GM21619 (cell line): Measurements from ENCODE around the gene PTK6.

ENCODE experiments used
- ATAC-seq: cut with Tn5 transposase; IDR thresholded peaks from one replicate; pipeline ENCODE4 v1.9.1; 2021; ENCODE audit not compliant: unreplicated experiment

PTK6 gene

DNA sequence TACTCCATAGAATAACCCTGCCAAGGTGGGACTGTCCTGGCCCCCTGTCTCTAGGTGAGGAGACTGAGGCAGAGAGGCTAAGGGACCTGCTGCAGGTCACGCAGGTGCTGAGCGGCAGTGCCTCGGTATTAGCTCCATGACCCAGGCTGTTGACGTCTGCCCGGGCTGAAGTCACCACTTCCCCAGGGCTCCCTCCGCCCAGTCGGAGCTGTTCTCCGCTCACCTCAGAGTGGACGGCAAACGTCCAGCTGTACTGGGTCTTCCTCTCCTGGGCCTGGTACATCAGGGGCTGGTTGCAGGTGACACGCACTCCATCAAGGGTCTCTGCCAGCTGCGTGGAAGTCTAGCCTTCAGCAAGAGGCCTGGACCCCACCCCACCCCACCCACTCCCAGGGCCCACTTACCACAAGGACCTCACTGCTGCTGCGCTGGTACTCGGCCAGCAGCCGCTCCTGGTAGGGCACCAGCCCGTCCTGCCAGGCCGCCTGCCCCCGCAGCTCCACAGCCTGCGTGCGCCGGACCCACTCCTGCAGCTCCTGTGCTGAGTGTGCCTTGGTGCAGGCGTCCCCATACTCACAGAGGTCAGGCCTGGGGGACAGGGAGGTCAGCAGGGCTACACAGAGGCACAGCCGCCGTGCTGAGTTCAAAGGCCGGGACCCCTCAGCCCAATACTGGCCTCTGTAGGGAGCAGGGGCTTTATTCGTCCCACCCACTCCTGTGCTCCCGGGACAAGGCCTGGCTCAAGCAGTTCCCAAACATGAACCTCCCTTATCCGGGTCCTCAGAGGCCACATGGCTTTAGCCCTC lies 33.3 kb upstream of the PTK6 start:
- no peak for ATAC-seq

DNA sequence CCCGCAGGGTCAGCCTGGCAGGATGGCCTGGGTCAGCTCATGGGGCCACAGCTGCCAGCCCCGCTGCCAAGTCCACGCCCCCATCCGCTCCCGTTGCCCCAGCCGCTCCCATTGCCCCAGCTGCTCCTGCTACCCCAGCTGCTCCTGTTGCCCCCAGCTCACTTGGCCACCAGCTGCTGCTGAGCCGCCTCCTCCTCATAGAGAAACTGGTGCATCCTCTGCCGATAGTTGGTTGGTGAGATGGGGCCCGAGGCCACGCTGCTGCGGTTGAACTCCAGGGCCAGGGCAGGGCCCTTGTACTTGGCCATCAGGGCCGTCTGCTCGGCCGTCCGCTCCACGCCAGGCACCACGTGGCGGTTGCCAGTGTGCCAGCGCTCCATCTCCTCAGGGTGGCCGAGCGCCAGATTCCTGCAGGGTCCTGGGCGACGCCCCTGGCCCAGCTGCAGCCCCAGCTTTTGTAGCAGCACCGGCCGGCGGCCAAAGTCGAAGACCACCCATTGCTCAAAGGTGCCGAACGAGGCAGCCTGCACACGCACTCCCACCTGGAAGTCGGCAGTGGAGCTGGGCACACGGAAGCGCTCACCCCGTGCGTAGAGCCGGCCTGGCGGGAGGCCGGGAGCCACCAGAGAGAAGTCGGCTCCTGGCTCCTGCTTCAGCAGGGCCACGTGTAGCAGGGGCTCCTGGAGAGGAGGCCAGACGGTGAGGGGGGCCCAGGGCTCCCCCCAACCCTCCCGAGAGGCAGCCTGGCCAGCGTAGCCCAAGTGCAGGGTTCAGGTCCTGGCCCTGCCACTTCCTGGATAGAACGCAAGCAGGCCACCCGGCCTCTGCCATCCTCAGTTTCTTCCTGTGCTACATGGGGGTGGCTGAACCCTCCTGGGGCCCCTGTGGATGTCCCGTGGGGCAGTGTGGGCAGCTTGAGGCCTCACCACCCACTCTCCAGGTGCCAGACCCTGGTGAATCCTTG lies 32.1 kb upstream of the PTK6 start:
- no peak for ATAC-seq

DNA sequence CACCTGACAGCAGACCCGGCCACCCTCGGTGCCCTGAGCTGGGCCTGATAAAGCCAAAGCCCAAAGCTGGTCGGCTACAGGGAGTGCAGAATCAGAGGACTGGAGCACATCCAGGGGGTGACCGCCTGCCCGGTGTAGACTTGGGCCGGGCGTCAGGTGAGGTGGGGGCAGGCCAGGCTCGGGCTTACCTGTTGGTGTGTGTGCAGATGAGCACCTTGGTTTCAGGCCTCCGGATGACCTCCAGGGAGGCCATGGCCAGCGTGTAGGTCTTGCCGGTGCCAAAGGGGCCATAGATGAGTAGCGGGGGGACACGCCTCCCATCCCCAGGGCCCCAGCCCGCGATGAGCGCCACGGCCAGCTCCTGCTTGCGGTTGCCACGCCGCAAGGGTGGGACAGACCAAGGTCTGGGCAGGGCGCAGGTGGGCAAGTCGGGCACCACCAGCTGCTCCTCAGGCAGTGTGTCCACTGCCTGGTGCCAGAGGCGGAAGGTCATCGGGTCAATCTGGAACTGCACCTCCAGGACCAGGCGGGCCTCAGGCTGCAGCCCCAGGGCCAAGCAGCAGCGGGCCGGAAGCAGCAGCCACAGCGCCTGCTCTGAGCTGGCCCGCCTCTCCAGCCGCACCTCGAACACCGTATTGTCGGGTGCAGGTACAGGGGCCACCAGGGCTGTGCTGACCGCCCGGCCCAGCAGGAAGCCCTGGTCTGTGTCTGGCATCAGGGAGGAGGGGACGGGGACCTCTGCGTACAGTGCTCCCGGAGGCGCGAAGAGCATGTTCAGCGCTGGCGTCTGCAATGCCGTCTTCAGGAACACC lies 31.2 kb upstream of the PTK6 start:
- ATAC-seq, result peak; percentile 2

- peak; percentile 55 for ATAC-seq
These were observed 30.4 kb upstream of the PTK6 start for GRCh38 chr20:63567386-63568169.

DNA sequence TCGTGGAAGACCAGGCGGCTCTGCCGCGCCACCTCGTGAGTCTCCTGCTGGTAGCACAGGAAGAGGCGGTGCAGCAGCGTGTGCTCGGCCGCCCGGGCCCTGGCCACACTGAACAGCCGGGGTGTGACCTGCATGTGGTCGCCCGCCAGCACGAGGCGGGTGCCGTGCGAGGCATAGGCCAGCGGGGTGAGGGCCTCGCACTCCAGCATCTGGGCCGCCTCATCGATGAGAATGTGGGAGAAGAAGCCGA lies 29.9 kb upstream of the PTK6 start:
- ATAC-seq, result no peak

DNA sequence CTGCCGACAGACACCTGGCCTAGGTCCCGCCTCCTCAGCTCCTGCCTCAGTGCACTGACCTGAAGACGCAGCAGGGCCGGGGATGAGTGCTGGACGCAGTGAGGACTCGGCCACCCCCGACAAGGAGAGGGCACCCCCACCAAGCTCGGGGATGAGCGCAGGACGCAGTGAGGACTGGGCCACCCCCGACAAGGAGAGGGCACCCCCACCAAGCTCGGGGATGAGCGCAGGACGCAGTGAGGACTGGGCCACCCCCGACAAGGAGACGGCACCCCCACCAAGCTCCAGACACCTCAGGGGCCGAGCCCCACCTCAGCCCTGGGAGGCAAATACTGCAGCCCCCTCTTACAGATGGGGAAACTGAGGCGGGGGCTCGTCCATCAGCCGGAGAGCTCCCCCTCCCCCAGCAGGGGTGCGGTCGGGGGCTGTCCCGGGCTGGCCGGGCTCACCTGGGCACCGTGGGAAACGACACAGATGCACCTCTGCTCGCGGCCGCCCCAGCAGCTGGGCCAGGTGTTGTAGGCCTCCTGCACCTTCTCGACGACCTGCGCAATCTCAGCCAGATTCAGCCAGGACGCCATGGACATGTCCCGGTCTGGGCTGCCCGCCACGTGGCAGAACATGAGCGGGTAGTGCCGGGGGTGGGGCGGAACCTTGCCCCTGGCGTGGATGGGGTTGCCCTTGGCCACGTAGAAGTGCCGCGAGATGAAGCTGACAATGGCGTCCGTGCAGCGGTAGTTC lies 29.4 kb upstream of the PTK6 start:
- no peak for ATAC-seq

GRCh38 chr20:63565699-63566335 lies 28.6 kb upstream of the PTK6 start:
- ATAC-seq, result no peak

DNA sequence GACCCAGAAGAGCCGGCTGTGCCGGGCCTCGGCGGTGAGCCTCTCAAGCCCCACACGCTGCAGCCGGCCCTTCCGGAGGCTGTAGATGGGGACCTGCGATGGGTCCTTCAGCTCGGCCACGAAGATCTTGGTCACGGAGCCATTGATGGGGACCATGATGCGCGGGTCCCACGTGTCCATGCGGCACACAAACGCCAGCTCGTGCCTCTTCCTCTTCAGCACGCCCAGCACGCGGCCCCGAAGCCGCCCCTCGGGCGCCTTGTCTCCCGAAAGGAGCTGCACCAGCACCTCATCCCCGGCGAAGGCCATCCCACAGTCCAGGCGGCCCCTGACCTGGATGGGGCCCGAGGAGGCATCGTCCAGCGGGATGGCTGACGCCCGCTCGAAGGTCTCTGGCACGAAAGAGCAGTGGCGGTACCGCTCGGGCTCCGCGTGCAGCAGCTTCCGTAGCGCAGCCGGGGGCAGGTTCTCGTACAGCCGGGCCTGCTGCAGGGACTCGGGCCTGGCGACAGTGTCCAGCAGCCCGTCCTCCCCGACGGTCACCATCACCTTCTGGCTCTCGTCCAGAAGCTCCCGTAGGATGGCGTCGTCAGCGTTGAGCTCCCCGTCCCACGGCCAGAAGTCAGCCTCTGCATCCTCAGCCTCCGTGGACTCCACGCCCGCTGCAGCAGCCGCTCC lies 28.0 kb upstream of the PTK6 start:
- ATAC-seq, result no peak

GRCh38 chr20:63564036-63564810 lies 27.0 kb upstream of the PTK6 start:
- ATAC-seq, result no peak

DNA sequence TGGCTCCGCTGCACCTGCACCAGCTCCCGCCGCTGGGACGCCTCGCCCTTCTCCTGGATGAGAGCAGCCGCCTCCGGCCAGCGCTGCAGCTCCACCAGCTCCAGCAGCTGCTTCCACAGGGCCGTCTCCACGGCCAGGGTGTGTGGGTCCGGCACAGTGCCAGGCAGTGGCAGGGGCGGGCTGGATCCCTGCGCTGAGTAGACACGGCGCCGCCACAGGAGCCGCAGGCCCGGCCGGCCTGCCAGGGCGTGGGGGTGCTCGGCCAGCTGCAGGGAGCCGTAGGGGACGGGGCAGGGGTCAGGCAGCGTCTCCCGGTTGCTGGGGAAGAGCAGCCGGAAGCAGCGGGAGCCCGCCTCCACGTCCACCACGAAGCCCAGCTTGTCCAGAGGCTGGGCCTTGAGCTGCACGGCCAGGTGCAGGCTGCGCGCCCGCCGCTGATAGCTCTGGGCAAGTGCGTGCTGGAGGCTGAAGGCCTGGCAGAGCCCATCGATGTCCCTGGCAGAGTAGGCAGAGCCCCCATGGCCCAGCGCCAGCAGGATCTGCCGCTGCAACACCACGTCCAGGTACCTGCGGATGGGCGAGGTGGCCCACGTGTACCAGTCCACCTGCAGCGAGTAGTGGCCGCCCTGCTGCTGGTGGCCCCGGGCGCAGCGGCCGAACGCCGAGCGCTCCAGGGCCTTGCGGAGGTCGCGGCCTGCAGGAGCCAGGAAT lies 26.2 kb upstream of the PTK6 start:
- ATAC-seq, result no peak

DNA sequence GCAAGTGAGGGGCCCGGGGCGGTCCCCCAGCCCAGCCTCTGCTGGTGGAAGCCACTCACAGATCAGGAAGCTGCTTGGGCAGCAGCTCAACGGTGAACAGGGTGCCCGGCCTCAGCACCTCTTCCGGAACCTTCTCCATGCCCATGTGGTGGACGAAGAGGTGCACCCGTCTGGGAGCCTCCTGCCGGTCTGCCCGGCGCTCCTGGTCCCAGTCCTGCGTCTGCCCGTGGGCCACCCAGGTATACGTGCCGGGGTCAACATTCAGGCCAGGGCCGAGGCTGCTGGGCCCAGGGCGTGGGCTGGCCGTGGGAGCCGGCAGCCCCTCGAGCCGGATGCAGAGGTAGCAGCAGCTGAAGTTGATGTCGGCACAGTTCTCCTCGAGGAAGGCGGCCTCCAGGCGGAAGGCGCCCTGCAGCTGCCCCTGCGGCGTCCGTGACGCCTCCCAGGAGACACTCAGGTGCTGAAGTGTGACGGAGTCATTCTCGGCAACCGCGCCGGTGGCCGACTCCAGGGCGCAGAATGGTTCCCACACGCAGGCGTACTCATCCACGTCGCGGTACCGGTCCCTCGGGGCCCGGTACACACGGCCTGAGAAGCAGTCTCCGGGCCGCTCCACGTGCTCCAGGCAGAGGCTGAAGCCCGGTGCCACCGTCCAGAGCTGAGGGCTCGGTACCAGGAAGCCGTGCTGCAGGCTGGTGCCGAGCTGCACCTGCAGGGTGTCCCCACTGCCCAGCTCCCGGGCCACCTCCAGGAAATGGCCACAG lies 25.5 kb upstream of the PTK6 start:
- peak; percentile 41 for ATAC-seq

DNA sequence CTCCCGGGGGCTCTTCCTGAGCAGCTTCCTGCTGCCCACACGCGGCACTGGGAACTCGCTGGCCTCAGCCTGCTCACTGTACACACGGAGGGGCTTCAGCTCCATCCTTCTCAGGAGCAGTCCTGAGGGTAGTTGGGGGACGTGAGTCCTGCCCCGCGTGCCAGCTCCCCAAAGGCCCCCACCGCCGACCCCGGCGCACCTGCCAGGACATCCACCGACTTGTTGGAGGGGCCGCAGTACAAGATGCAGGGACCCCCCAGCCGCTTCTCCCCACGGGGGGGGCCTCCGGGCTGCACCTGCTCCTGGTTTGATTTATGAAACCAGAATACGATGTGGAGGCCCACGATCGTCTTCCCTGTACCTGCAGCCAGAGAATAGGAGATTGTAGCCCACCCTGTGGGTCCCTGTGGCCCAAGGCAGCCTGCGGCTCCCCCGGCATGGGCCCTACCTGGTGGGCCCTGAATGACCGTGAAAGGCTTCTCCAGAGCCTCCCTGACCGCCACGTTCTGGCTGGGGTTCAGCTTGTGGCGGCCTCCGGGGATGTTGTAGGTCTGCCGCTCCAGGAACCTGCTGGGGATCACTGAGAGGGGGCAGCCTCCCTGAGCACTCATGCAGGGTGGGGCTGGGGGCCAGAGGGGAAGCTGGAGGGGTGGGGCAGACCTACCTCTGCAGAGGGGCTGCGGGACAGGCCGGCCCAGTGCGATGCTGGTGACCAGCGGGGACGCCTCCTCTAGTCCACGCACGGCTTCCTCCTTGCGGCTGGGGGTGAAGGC lies 24.6 kb upstream of the PTK6 start:
- no peak for ATAC-seq

DNA sequence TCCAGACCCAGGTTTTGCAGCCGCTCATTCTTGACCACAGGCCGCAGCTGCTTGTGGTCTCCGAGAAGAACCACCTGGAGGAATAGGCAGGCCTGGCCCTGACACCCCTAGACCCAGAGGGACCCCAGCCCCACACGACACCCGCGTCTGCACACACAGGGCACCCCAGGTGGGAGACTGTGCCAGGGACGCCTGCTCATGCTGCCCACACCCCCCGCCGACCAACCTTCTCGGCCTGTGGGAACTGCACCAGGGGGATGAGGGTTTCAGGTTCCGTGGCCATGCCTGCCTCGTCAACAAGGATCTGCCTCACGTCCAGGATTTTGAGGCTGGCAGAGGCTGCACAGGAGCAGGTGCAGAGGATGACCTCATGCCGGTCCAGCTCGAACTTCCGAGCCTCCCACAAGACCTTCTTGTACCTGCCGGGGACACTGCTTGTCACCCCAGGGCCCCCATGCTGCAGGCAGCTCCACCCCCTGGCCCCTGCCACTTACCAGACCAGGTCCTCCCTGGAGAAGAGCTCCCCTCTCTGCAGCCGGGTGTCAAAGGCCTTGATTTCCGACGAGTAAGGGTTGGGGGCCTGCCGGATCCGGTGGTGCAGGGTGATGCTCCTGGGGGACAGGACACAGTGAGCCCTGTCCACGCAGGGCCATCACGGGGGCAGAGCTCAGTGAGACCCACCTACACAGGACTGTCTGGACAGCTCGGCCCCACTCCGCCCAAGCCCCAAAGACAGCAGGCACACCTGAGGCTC lies 23.9 kb upstream of the PTK6 start:
- no peak for ATAC-seq

DNA sequence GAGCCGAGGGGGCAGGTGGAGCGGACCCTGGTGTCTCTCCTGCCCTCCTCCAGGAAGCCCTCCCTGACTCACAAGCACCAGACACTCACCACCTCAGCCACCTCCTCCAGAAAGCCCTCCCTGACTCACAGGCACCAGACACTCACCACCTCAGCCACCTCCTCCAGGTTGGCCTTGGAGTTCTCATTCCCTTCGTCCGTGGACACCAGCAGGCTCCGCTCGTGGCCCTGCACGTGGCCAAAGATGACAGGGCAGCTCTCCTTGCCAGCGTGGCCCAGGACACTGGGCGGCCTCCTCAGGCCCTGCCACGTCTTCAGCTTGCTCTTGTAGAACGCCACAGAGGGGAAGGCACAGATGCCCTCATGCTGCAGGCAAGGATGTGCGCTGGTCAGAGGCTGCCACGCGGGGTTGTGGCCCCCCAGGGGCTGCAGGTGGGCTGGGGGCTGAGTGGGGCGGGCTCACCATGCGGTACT lies 23.2 kb upstream of the PTK6 start:
- no peak for ATAC-seq
